Measurements from ENCODE around the gene FBXO34.

DNA sequence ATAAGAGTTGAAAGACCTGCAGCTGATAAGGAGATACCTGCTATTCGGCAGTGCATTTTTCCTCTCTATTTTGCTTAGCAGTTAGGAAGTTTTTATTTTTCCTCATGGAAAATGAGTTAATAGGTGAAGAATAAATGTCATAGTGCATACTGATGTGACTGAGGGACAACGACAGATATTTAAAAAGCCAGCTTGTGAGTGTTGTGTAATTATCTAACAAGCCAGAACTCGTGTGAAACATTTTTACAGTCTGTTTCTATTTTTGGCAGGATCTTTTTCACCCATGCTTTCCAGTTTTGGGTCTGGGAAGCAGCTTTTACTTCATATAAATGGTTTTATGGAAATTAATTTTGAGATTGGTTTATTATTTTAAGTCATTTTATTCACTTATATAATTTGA, 2.9 kb downstream of the FBXO34 start:
- TF ChIP-seq CTCF (IDR thresholded peaks at IDR 0.05) (no peak), POLR2A (IDR thresholded peaks at IDR 0.05) (no peak)

Data from esophagus squamous epithelium (tissue), 4 donors.